IMR-90 (cell line): ENCODE measurements around the gene SLC36A1.

ENCODE experiments used
- BHLHE40 ChIP-seq: fragments of 150-350 bp; IDR thresholded peaks from 2 replicates; pipeline ENCODE4 v1.6.1; 2016; ENCODE audit warnings: mild to moderate bottlenecking, low read depth, low read length
- FOS ChIP-seq: fragments of 150-350 bp; IDR thresholded peaks from 2 replicates; pipeline ENCODE4 v1.6.1; 2016; ENCODE audit warnings: low read depth, low read length
- MAZ ChIP-seq: IDR thresholded peaks from 2 replicates; pipeline ENCODE4 v1.6.1; 2012; ENCODE audit warnings: low read depth, mild to moderate bottlenecking, low read length, improper control_type of control experiment, moderate library complexity, borderline replicate concordance
- MXI1 ChIP-seq: IDR thresholded peaks from 2 replicates; pipeline ENCODE4 v1.6.1; 2012; ENCODE audit warnings: low read depth, mild to moderate bottlenecking, low read length, moderate library complexity, borderline replicate concordance
- POLR2A ChIP-seq: IDR thresholded peaks from 2 replicates; pipeline ENCODE4 v1.6.1; 2012; ENCODE audit warnings: mild to moderate bottlenecking, low read depth, low read length
- RAD21 ChIP-seq: IDR thresholded peaks from 2 replicates; pipeline ENCODE4 v1.6.1; 2012; ENCODE audit warnings: low read length, improper control_type of control experiment
- RFX5 ChIP-seq: IDR thresholded peaks from 2 replicates; pipeline ENCODE4 v1.8.0; 2012; ENCODE audit warnings: low read depth, mild to moderate bottlenecking, low read length, moderate library complexity
- SMC3 ChIP-seq: fragments of 150-350 bp; IDR thresholded peaks from 2 replicates; pipeline ENCODE4 v1.6.1; 2016; ENCODE audit warnings: low read depth, mild to moderate bottlenecking, antibody characterized with exemption, low read length, moderate library complexity
- USF2 ChIP-seq: fragments of 150-350 bp; IDR thresholded peaks from 2 replicates; pipeline ENCODE4 v1.6.1; 2017; ENCODE audit warnings: mild to moderate bottlenecking, antibody characterized with exemption, low read length, low read depth
- TF ChIP-seq, protein P1 (sequence below): conservative IDR thresholded peaks from 2 replicates; pipeline ENCODE4 v1.5.1; 2012; ENCODE audit warnings: mild to moderate bottlenecking, low read depth, low read length, improper control_type of control experiment
- TF ChIP-seq, protein P2 (sequence below): fragments of 150-350 bp; IDR thresholded peaks from 2 replicates; pipeline ENCODE4 v1.6.1; 2016; ENCODE audit warnings: low read depth, mild to moderate bottlenecking, low read length, moderate library complexity, borderline replicate concordance

- TF ChIP-seq BHLHE40 (no peak), FOS (no peak), POLR2A (no peak), RAD21 (no peak), SMC3 (no peak), USF2 (no peak), RFX5 (no peak), MXI1 (no peak), MAZ (no peak)
- TF ChIP-seq, protein P1, sequence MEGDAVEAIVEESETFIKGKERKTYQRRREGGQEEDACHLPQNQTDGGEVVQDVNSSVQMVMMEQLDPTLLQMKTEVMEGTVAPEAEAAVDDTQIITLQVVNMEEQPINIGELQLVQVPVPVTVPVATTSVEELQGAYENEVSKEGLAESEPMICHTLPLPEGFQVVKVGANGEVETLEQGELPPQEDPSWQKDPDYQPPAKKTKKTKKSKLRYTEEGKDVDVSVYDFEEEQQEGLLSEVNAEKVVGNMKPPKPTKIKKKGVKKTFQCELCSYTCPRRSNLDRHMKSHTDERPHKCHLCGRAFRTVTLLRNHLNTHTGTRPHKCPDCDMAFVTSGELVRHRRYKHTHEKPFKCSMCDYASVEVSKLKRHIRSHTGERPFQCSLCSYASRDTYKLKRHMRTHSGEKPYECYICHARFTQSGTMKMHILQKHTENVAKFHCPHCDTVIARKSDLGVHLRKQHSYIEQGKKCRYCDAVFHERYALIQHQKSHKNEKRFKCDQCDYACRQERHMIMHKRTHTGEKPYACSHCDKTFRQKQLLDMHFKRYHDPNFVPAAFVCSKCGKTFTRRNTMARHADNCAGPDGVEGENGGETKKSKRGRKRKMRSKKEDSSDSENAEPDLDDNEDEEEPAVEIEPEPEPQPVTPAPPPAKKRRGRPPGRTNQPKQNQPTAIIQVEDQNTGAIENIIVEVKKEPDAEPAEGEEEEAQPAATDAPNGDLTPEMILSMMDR = no peak
- TF ChIP-seq, protein P2, sequence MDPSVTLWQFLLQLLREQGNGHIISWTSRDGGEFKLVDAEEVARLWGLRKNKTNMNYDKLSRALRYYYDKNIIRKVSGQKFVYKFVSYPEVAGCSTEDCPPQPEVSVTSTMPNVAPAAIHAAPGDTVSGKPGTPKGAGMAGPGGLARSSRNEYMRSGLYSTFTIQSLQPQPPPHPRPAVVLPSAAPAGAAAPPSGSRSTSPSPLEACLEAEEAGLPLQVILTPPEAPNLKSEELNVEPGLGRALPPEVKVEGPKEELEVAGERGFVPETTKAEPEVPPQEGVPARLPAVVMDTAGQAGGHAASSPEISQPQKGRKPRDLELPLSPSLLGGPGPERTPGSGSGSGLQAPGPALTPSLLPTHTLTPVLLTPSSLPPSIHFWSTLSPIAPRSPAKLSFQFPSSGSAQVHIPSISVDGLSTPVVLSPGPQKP = no peak
Observed at GRCh38 chr5:151417712-151418111, 29.7 kb upstream of the SLC36A1 start.
